Tibial nerve (tissue), 4 donors: ENCODE measurements around the gene NDUFB11. TPM values are rescaled to one million over a fixed set of nuclear protein-coding genes. Genes with fewer than 3 reads are reported as not detected.
A peak's percentile ranks its signal among the peaks of the same experiment; 100 is the strongest.

Source experiments
- DNase-seq, 2 donors: peaks; one replicate each; pipeline ENCODE4 v3.0.0-alpha.2; 2019; ENCODE audit warnings: low spot score in 2 of 2
- H3K27ac ChIP-seq, 4 donors: fragments of 200-600 bp; sonication (generic) in 3 of 4; one replicate each; pipeline ENCODE4 v1.5.1; 2017 to 2019; ENCODE audit warnings: mild to moderate bottlenecking in 1 of 4
- H3K27me3 ChIP-seq, 2 donors: fragments of 200-600 bp; sonication (generic) in 1 of 2; one replicate each; pipeline versions ENCODE4 v1.5.1 to v1.6.0; 2017 to 2019
- H3K36me3 ChIP-seq, 3 donors: fragments of 200-600 bp; sonication (generic); one replicate each; pipeline ENCODE4 v1.5.1; 2018 to 2019
- H3K4me1 ChIP-seq, 4 donors: fragments of 200-600 bp; sonication (generic) in 3 of 4; one replicate each; pipeline ENCODE4 v1.5.1; 2017 to 2019
- H3K4me3 ChIP-seq, 4 donors: fragments of 200-600 bp; sonication (generic) in 3 of 4; one replicate each; pipeline ENCODE4 v1.5.1; 2017 to 2019; ENCODE audit warnings: mild to moderate bottlenecking in 1 of 4, moderate library complexity in 1 of 4
- H3K9me3 ChIP-seq, 4 donors: fragments of 200-600 bp; sonication (generic) in 3 of 4; one replicate each; pipeline ENCODE4 v1.5.1; 2017 to 2019
- EP300 ChIP-seq, 2 donors: sonication (generic); formaldehyde crosslinking; IDR thresholded peaks; one replicate each; pipeline ENCODE4 v1.6.1; 2017; ENCODE audit warnings: antibody characterized with exemption in 2 of 2, mild to moderate bottlenecking in 1 of 2
- POLR2A ChIP-seq, 2 donors: fragments of 450-650 bp; IDR thresholded peaks; one replicate each; pipeline ENCODE4 v1.6.1; 2017; ENCODE audit warnings: antibody characterized with exemption in 2 of 2, mild to moderate bottlenecking in 2 of 2, moderate library complexity in 2 of 2
- WGBS, 2 donors: methylation state at CpG; one replicate each; pipeline ENCODE4 v1.1.5; 2018; 5-methylcytosine and 5-hydroxymethylcytosine counted together
- total RNA-seq, 4 donors: library from RNA; depleted of rRNA; stranded (reverse); fragments of >200 nt; gene quantifications; one replicate each; pipeline ENCODE4 v1.1.0, GENCODE V29; 2016
- TF ChIP-seq, protein P1 (sequence below), 5 experiments: fragments of 200-600 bp in 3 of 5; fragments of 450-650 bp in 2 of 5; sonication (generic) in 3 of 5; IDR thresholded peaks; one replicate each; pipeline ENCODE4 v1.5.1; 2016 to 2019; ENCODE audit warnings: antibody characterized with exemption in 5 of 5, mild to moderate bottlenecking in 3 of 5, moderate library complexity in 2 of 5

NDUFB11 gene
- 10 to 100 TPM; 45.4 to 78.1 (median 60.5) TPM for total RNA-seq

DNA sequence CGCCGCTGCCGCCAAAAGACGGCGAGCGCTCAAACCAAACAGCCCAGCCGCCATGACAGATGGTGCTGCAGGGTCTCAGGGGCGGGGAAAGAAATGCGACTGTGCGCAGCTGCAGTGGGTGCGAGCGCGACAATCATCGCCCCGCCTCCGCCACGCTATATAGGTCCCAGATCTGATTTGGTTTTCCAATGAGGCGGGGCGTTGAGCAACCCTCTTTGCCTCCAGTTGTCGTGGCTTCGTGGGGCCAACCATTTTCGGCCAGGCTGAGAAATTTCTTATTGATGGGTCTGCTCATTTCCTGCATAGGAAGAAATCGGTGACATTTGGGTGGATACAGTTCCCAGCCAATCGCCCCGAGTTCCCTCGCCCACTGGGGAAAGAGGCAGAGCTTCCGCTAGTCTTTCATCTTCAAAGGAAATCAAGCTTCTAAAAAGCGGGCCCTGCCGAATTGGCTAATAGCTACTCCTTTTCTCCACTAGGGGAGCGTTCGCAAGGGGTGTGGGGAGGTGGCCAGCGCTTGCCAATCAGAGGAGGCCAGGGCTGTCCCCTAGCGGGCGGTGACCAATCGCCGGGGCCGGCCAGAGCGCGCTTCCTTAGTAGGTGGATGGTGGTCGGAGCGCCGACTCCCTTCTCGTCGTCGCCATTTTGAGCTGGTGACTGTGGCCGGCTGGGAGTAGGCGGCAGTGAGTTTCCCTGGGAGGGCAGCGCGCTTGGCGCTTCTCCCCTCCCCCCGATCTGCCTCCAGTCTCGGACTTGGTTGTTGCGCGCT lies at the start of gene NDUFB11, which contains the start of gene RBM10:
TSS of gene NDUFB11 (minus strand) at position 77 of the 769 bp plus-strand sequence. CDS start at position 54, 23 bp downstream.
TSS of gene RBM10 (plus strand) at position 596 of the 769 bp plus-strand sequence. CDS start 2,261 bp downstream, outside the sequence.
- TF ChIP-seq, protein P1, sequence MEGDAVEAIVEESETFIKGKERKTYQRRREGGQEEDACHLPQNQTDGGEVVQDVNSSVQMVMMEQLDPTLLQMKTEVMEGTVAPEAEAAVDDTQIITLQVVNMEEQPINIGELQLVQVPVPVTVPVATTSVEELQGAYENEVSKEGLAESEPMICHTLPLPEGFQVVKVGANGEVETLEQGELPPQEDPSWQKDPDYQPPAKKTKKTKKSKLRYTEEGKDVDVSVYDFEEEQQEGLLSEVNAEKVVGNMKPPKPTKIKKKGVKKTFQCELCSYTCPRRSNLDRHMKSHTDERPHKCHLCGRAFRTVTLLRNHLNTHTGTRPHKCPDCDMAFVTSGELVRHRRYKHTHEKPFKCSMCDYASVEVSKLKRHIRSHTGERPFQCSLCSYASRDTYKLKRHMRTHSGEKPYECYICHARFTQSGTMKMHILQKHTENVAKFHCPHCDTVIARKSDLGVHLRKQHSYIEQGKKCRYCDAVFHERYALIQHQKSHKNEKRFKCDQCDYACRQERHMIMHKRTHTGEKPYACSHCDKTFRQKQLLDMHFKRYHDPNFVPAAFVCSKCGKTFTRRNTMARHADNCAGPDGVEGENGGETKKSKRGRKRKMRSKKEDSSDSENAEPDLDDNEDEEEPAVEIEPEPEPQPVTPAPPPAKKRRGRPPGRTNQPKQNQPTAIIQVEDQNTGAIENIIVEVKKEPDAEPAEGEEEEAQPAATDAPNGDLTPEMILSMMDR (IDR thresholded peaks at IDR 0.05), result peak; percentile 64 to 93 (median 72)
- TF ChIP-seq POLR2A (IDR thresholded peaks at IDR 0.05) (peak; percentile 48 to 78), EP300 (IDR thresholded peaks at IDR 0.05) (peak in 1 of 2 donors; percentile 88)
- peak; percentile 80 to 86 for DNase-seq
- H3K9me3 ChIP-seq, result no peaks in the 10 kb centered on the region
- H3K4me1 ChIP-seq, result peaks cover 0 to 26% (median 6%) of the 10 kb centered on the region in 4 donors
- peak within 1 kb of the TSS; percentile 66 to 98 (median 95) for H3K27ac ChIP-seq
- H3K27me3 ChIP-seq, result no peaks in the 10 kb centered on the region
- peak within 1 kb of the TSS; percentile 53 to 78 (median 58) for H3K4me3 ChIP-seq
- H3K36me3 ChIP-seq, result peaks cover 0 to 21% (median 0%) of the 10 kb centered on the region in 3 donors
- 0 to 58% methylated on average over 9 to 35 of the region's 54 CpGs for WGBS, 2 donors

DNA sequence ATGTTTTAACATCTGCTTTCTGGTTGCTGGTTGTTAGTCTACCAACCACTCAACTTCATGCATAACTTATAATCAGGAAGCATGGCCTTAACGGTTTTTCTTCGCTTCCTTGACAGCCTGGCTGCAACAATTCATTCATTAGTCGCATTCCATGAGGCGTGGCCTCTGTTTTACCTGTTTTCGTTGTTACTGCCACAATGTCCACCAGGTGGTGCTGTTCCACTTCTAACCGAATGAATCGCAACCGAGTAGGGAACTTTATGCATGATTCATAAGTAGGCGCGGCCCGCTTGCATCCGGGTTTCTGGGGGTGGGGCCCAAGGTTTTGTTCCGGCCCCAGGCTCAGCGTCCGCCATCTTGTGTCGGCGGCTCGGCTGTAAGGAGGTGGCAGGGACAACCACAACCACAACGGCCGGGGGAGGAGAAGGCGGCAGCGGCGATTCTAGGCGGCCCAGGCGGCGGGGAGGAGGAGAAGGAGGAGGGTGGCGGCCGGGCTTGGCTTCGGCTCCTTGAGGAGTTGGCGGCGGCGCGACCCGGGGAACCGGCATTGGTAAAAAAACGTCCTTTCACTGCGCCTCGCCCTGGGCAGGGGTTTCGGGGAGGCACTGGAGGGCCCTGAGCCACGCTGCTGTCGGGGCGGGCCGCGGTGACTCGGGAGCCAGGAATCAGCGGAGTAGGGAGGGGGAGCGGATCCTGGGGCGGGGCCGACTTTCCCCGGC lies 49.1 kb upstream of the NDUFB11 start, which contains the start of gene UBA1:
TSS of gene UBA1 (plus strand) at position 355 of the 719 bp plus-strand sequence. CDS start 4,974 bp downstream, outside the sequence.
- Histone ChIP-seq H3K4me1 (peaks cover 0 to 60% (median 22%) of the 10 kb centered on the region in 4 donors), H3K27me3 (peaks cover 0 to 3% of the 10 kb centered on the region in 2 donors), H3K36me3 (peaks cover 0 to 4% (median 0%) of the 10 kb centered on the region in 3 donors), H3K4me3 (peak within 1 kb of the TSS; percentile 72 to 83 (median 78)), H3K9me3 (no peaks in the 10 kb centered on the region), H3K27ac (peak within 1 kb of the TSS; percentile 86 to 98 (median 97))
- TF ChIP-seq, protein P1 (IDR thresholded peaks at IDR 0.05), result peak; percentile 51 to 96 (median 83)
- TF ChIP-seq EP300 (IDR thresholded peaks at IDR 0.05), result peak; percentile 75 to 92
- TF ChIP-seq POLR2A (IDR thresholded peaks at IDR 0.05), result peak; percentile 72 to 90
- DNase-seq, result peak; percentile 85 to 95
- 0 to 1% methylated on average over 8 to 47 of the region's 50 CpGs for WGBS, 2 donors

DNA sequence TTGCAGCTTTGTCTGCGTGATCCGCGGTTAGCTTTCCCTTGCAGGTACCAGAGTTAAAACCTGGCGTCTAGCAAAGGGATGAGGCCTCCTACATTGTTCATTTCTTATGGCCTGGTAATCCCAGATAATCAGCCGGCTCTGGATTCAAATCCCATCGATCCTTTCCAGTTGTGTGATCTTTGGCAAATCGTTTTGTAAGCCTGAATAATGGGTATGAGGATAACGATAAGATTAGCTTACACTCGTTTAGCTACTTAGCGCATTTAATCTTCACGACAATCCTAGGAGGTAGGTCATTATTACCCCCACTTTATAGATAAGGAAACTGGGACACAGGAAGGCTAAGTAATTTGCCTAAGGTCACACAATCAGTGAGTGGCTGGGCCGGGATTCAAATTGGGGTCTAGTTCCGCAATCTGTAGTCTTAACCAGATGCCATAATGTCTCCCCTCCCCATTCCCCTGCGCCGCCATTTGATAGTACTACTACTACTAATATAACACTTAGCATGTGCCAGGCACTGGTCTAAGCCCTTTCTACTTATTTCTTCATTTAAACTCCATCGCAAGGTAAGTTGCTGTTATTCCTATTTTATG lies 47.4 kb upstream of the NDUFB11 start:
- DNase-seq, result no peak
- peak overlapping the region in 1 of 4 donors; percentile 61 for H3K4me3 ChIP-seq
- peaks cover 0 to 5% (median 0%) of the 10 kb centered on the region in 3 donors for H3K36me3 ChIP-seq
- H3K27me3 ChIP-seq, result peaks cover 0 to 8% of the 10 kb centered on the region in 2 donors
- H3K9me3 ChIP-seq, result no peaks in the 10 kb centered on the region
- 72% methylated on average over 15 to 16 of the region's 16 CpGs for WGBS, 2 donors
- TF ChIP-seq, protein P1 (IDR thresholded peaks at IDR 0.05), result no peak
- no peak for TF ChIP-seq EP300 (IDR thresholded peaks at IDR 0.05)
- TF ChIP-seq POLR2A (IDR thresholded peaks at IDR 0.05), result no peak
- H3K4me1 ChIP-seq, result peaks cover 0 to 44% (median 19%) of the 10 kb centered on the region in 4 donors
- peak overlapping the region in 1 of 4 donors; percentile 70 for H3K27ac ChIP-seq

DNA sequence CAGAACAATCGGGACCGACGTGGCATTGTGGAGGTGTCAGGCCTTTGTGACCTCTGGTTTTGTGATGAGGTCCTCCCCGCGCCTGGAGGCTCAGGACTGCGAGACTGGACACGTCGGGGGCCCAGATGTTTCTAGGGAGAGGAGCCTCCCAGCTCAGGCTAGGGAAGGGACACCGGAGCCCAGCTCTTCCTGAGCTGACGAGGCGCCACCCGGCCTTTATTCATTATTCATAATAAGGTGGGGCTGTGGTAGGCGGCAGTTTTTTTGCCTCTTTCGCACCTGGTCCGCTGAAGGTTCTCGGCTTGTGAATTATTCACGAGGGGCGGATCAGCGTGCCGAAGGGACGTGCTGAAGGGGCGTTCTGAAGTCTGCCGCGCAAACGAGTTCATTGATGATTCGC lies 46.8 kb upstream of the NDUFB11 start:
- Histone ChIP-seq H3K36me3 (peaks cover 0 to 11% (median 0%) of the 10 kb centered on the region in 3 donors), H3K4me1 (peaks cover 0 to 38% (median 15%) of the 10 kb centered on the region in 4 donors), H3K4me3 (peak overlapping the region; percentile 33 to 61 (median 48)), H3K9me3 (no peaks in the 10 kb centered on the region), H3K27ac (peak overlapping the region in 2 of 4 donors; percentile 70 to 77), H3K27me3 (peaks cover 0 to 8% of the 10 kb centered on the region in 2 donors)
- WGBS, 2 donors, result 2 to 38% methylated on average over 18 to 26 of the region's 26 CpGs
- no peak for DNase-seq
- TF ChIP-seq, protein P1 (IDR thresholded peaks at IDR 0.05), result no peak
- TF ChIP-seq EP300 (IDR thresholded peaks at IDR 0.05) (no peak), POLR2A (IDR thresholded peaks at IDR 0.05) (no peak)
